ENCODE data around the gene HTR1D.

Gene HTR1D

DNA sequence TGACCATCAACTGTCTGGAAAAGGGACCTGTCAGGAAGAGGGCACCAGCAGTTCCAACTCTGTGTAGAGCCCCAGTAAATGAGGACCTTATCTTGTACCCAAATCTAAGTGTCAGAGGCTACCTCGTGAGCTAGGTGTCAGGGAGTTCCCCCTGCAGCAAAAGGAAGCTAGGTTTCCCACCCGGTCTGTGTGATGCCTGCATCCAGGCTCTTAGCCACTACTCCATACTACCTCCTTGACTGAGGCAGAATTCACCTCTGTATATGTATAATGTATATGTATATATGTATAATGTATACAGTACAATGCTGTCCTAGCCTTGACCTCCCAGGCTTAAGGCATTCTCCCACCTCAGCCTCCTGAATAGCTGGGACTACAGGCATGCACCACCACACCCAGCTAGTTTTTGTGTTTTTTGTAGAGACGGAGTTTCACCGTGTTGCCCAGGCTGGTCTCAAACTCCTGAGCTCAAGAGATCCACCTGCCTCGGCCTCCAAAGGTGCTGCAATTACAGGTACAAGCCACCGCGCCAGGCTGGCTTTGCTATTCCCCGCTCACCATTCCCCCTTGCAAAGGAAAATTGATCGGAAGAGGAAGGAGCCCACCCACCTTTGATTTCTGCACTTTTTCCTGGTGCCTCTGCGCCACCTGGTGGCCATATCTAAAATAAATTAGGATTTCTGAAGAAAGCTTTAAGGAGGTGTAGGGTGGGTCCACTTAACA lies 32.9 kb downstream of the HTR1D start:
- peak; percentile 79 for DNase-seq

- DNase-seq, result no peak
Measured at GRCh38 chr1:23179862-23180261, 37.4 kb downstream of the HTR1D start.

GRCh38 chr1:23178950-23179349 lies 38.4 kb downstream of the HTR1D start:
- DNase-seq, result peak; percentile 71

DNA sequence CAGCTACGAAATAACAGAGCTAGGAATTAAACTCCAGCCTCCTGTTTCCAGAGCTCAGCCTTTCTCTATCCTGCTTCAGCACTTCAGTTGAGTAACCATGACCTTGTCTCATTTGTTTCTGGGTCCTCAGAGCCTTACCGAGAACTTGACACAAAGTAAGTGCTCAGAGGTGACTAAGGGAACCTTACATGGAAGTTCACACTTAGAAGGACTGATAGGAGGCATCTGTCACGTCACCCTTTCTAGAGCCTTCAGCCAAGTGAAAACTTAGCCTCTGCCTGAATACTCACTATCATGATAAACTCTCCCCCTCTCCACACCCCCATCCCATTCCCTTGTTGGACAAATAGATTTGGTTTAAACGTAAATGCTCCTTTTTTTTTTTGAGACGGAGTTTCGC lies 38.9 kb downstream of the HTR1D start:
- DNase-seq, result no peak

DNA sequence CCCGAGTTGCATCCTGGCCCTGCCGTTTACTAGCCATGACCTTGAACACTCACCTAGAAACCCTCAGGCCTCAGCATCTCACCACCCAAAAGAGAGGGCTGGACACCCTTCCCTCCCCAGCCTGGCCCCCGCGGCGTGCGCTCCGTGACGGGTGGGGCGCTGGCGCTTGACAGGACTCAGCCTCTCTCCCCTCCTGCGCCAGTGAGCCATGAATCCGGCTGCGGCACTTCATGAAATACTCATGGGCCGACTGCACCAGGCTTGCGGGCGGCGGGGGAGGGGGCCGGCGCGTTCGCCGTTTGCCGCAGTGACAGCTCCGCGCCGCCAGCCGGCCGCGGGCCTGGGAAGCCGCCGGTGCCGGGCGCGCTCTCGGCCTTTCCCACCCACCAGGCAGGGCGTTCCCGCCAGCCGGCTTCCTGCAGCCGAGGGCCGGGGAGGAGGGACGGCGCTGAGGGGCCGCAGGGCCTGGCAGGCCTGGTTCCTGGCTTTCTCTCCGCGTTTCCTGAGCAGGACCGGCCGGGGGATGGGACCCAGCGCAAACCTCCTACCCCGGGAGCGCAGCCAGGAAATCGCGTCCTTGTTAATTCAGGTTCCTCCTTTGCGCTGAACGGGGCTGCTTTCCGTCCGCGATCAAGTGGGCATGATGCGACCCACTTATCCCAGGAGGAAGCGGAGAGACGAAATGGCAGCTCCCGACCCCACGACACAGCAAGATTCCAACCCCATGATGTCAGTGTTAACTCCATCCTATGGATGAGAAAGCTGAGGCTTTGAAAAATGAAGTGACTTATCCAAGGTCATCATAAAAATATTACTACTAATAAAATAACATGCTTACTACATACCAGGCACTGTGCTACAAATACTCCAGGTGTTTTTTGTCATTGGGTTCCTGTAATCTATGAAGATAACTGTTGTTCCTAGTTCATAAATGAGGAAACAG lies 39.6 kb downstream of the HTR1D start:
- peak; percentile 81 for DNase-seq

DNA sequence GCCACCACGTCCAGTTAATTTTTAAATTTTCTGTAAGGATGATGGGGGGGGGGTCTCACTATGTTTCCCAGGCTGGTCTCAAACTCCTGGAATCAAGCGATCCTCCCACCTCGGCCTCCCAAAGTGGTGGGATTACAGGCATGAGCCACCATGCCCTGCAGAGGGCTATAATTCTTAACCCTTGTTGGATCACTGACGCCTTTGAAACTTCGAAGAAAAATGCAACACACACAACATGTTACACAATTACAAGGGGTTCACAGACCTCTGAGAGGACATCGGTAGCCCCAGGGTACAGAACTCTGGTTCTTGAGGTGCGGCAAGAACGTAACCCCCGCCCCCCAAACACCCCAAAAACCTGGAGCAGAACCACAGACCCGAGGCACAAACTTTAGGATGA lies 40.3 kb downstream of the HTR1D start:
- DNase-seq, result peak; percentile 25

GRCh38 chr1:23174426-23175110 lies 42.7 kb downstream of the HTR1D start:
- DNase-seq, result no peak

DNA sequence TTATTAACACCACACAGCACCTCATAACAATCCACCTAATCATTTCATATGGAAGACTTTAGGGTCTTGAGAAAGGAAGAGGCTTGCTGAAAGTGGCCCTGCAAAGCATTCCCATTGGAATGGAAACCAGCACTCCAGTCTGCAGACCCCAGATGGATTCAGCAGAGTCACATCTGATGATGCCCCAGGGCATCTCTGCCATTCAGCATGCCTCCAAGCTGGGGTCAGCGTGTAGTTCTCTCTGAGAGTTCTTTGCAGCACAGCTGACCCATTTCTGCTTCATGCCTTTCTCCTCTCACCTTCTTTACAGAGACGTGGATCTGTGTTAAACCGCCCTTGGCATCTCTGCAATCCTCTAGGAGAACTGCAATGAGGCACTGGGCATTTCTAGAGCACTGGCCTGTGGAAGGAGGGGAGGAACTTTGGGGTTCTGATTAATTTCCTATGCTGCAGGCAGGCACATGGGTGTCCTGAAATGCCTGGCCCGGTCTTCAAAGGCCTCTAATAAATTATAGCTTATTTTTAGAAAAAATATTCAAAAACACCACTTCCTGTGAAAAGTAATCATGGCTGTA lies 46.0 kb downstream of the HTR1D start:
- no peak for DNase-seq

DNA sequence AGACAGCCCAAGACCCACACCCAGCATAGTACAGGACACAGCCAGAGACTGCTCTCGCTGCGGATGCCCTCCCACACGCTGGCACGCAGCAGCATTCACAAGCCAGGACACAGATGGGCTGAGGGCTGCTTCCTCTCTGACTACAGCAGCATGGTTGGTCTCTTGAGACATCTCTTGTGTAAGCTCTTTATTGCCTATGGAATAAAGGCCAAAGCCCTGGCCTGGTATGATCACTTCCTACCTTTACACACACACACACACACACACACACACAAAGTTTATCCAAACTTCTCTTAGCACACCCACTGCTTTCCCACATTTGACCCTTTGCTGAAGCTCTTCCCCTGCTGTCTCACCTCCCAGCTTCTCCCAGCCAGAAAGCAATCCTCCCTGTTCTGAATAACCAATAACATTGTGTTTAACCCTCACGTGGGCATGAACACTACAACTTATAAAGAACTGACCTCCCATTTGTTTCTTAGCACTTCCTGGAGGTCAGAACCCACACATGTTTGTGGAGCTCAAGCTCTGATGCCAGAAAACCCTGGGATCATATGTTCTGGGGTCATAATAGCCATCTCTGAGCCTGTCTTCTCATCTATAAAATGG lies 47.5 kb downstream of the HTR1D start:
- DNase-seq, result peak; percentile 92

DNA sequence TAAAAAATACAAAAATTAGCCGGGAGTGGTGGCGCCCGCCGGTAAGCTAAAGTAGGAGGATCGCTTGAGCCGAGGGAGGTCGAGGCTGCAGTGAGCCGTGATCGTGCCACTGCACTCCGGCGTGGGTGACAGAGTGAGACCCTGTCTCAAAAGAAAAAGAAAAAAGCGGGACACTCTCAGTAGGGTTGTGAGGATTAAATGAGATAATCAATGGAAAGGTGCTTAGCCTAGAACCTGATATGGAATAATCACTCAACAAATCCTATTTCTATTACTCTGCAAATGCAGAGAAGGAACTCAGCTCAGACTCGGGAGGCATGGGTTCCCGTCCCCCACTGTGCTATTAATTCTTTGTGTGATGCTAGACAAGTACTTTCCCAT lies 48.1 kb downstream of the HTR1D start:
- no peak for DNase-seq

DNA sequence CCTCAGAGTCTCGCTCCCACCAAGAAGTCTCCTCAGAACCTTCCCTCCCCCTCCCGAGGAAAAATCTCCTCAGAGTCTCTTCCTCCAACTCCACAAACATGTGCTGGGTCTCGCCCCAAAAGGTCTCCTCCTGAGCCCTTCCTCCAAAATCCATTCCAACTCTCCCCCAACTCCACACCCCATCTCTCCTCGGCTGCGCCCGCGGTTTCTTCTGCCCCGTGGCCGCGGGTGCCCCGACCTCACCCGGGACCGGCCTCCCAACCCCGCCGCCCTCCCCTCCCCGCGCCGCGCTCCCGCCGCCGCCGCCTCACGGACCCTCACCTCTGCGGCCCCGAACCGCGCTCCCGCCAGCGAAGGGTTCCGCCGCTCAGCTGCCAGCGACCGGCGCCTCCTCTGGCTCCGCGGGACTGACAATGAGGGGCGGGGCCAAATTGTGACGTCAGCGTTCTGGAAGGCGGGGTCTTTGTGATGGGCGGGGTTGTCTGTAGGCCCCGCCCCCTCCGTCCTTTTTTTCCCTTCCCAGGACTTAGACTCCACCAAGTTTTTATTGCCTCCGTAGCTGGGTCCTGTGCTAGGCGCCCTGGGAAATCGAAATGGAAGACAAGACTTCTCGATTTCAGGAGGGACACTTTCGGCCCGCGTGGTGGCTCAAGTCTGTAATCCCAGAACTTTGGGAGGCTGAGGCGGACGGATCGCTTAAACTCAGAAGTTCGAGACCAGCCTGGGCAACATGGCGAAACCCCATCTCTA lies 48.7 kb downstream of the HTR1D start, which contains the start of gene LUZP1:
Gene LUZP1 (minus strand): TSS at position 412 of the 750 bp plus-strand sequence.
- DNase-seq, result peak; percentile 89

DNA sequence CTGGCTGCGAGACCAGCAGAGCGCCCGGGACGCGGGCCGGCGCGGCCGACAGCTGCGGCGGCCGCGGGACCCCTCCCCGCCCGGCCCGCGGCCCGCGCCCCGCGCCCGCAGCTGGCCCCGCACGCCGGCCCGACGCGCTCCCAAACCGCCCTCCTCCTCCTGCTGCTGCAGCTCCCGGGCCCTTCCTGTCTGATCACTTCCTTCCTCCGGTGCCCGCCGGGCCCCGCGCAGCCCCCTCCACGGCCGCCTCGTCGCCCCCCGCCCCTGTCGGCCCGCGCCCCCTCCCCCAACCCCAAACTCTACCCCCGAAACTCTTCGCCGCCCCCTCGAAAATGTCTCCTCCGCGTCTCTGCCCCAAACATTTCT lies 49.2 kb downstream of the HTR1D start:
- DNase-seq, result peak; percentile 64

- peak; percentile 64 for DNase-seq
Measured at GRCh38 chr1:23167353-23168078, 49.8 kb downstream of the HTR1D start.

- DNase-seq, result no peak
Measured at GRCh38 chr1:23166854-23167253, 50.4 kb downstream of the HTR1D start.

- DNase-seq, result no peak
Measured at GRCh38 chr1:23163395-23163794, 53.9 kb downstream of the HTR1D start.

DNA sequence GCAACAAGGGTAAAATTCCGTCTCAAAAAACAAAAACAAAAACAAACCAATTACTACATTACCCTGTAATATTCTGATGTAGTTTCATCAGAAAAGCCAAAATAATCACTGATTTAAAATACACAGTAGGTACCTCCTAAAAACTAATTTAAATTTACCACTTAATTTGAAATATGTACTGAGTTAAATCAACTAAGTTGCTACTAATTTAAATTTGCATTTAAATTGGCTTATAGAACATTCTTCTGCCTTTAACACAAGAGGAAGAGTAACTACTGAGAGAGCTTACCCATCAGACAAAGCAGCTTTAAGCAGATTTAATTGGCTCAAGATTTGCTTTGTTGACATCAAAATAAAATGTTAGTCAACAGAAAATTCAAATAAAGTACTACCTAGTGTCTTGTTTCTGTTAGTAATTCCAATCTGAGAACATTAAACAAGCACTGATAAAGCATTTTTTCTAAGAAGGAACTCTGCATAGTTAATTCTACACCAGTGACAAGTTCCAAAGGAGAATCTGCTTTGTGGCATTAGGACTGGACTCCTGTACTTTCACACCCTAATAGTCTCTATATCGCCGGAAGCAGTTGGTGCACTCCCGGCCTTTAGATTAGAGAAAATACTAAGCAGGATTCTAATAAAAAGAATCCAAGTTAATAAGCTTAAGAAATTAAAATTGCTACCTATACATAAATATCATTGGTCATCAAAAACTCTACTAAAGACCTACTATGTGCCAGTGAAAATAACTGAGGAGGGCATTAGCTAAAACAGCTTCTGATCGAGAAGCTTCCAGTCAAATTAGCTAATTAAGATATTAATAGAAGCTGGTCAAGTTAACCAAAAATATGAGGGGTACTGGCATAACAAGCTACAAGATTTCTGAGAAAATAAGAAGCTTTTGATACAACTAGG lies 57.1 kb downstream of the HTR1D start:
- DNase-seq, result no peak

DNA sequence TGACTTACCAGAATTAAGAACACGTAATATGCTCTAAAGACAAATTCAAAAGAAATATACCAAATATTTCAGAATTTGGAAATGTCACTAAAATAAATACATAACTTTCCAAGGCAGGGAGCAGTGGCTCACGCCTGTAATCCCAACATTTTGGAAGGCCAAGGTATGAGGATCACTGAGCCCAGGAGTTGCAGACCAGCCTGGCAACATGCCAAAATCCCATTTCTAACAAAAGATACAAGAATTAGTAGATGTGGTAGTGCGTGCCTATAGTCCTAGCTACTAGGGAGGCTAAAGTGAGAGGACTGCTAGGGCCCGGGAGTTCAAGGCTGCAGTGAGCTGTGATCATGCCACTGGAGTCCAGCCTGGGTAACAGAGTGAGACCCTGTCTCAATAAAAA lies 60.4 kb downstream of the HTR1D start:
- DNase-seq, result no peak

- no peak for DNase-seq
Measured at GRCh38 chr1:23152966-23153684, 64.2 kb downstream of the HTR1D start.

GRCh38 chr1:23150742-23151141 lies 66.6 kb downstream of the HTR1D start:
- no peak for DNase-seq

Data from hematopoietic multipotent progenitor cell treated with erythropoietin and hydrocortisone succinate and interleukin-3 and kit ligand, for 4 days (in vitro differentiated cells).